HuH-7 (cell line): Measurements from ENCODE around the gene RDM1.
"Not testable (repeated sequence)": the region's sequence is repeated elsewhere in the genome, so short reads cannot be mapped to it uniquely, and the experiment has no call there.

Source experiments
- DNase-seq: peaks from one replicate; pipeline ENCODE4 v3.0.0; 2011; ENCODE audit warnings: low spot score

Gene RDM1

GRCh38 chr17:35898283-35899070 lies 32.1 kb downstream of the RDM1 start:
- no peak for DNase-seq

DNA sequence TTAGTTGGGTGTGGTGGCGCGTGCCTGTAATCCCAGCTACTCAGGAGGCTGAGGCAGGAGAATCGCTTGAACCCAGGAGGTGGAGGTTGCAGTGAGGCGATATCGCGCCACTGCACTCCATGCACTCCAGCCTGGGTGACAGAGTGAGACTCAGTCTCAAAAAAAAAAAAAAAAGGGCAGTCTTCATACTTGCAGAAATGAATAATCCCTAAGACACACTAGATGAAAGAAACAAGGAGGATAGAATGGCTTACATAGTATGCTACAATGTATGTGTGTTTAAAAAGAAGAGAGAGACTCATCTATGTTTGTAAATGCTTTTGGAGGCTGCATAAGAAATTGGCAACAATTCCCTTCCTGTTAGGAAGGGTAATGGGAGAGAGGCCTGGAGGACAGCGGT lies 32.8 kb downstream of the RDM1 start:
- not testable (repeated sequence) for DNase-seq

GRCh38 chr17:35895636-35896587 lies 34.7 kb downstream of the RDM1 start:
- no peak for DNase-seq

DNA sequence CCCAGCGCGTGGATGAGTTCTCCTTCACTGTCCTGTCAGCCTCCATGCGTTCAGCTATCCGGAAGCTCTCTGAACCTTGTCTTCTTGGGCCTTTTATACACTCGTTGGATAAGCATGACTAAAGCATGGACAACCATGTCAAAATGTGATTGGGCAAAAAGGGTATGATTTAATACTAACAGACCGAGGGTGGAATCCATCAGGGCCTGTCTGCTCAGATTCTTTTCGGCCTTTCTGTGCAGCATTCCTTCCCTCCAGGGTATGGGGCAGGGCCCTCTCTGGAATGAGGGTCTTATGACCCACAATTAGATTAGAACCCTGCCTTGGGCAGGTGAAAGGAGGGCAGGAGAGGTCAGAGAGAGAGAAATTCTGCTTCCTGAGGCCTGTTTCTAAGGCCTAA lies 36.4 kb downstream of the RDM1 start:
- DNase-seq: no peak

- no peak for DNase-seq
Measured at GRCh38 chr17:35893751-35894150, 36.8 kb downstream of the RDM1 start.

DNA sequence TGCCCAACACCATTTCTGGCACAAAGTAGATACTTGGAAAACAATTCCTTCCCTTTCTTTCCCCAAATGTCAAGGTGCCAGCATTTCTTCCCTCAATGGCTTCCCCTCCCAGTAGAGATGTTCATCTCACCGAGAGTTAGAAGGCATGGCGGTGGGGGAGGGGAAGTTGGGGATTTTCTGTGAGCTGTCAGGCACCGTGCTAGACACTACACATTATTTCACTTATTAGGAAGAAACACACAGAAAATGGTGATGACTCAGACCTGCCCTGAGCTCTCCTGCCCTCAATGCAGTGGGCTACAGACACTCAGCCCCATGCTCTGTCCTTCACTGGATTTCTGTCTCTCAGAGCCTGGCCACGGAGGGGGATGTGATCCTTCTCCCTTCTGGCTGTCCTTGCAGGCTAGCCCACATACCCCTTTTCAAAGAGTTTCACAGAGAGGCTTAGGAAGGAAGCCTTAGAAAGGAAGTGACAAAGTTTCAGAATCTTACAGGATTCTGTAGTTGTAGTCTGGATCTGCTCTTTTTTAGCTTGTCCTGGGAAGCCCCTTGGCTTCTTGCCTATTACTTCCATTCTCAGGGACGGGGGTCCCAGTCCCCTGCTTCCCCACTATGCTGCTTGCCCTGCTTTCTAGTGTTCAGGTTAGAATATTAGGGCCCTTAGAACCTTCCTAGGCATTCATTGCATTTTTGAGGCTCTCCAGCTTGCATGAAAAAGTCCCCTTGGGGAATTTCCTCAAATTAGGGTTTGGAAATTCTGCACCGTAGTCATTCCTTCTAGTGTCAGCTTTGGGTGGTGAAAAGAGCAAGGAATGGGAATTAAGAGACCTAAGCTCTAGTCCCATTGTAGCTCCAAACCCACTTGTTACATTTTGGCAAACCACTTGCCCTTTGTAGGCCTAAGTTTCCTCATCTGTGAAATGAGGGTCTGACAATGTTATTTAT lies 38.2 kb downstream of the RDM1 start:
- DNase-seq: no peak

DNA sequence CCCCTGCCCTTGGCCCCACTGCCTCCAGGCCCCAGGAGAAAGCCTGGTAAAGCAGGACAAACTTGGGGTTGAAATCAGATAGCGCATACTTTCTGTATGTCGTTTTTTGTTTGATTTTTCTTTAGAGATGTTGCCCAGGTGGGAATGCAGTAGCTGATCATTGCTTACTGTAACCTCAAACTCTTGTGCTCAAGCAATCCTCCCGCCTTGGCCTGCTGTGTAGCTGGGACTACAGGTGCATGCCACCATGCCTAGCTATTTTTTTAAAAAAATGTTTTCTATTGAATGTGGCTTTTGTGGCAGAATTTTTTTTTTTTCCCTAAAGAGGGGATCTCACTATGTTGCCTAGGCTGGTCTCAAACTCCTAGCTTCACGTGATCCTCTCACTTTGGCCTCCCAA lies 39.3 kb downstream of the RDM1 start:
- no peak for DNase-seq

DNA sequence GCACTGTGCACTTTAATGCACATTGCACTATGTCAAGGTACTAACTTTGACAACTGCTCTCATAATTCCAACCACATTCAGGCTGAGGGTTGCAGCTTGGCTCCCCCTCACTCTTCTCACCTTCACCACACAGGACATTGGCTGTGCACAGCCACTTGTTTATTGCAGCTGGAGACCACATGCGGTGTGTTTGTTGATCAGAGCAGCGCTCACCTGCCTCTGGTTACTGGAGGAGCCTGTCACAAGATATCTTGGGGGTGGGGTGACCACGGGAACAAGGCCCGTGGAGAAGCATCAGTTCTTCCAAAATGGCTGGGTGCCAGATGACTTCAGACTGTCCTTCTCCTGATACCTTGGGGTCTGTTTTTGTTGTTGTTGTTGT lies 39.8 kb downstream of the RDM1 start:
- DNase-seq: no peak

GRCh38 chr17:35889818-35890773 lies 40.5 kb downstream of the RDM1 start:
- DNase-seq: peak; percentile 49

DNA sequence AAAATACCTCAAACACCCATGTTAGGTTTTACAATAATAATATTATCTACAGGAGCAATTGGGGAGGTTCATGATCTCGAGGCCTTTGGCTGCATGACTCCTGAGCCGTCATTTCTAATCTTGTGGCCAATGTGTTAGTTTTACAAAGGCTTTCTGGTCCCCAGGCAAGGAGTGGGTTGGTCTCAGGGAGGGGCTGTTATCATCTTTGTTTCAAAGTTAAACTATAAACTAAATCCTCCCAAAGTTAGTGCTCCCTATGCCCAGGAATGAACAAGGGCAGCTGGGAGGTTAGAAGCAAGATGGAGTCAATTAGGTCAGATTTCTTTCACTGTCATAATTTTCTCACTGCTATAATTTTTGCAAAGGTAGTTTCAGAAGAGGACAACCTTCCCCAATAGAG lies 41.3 kb downstream of the RDM1 start:
- DNase-seq: no peak

DNA sequence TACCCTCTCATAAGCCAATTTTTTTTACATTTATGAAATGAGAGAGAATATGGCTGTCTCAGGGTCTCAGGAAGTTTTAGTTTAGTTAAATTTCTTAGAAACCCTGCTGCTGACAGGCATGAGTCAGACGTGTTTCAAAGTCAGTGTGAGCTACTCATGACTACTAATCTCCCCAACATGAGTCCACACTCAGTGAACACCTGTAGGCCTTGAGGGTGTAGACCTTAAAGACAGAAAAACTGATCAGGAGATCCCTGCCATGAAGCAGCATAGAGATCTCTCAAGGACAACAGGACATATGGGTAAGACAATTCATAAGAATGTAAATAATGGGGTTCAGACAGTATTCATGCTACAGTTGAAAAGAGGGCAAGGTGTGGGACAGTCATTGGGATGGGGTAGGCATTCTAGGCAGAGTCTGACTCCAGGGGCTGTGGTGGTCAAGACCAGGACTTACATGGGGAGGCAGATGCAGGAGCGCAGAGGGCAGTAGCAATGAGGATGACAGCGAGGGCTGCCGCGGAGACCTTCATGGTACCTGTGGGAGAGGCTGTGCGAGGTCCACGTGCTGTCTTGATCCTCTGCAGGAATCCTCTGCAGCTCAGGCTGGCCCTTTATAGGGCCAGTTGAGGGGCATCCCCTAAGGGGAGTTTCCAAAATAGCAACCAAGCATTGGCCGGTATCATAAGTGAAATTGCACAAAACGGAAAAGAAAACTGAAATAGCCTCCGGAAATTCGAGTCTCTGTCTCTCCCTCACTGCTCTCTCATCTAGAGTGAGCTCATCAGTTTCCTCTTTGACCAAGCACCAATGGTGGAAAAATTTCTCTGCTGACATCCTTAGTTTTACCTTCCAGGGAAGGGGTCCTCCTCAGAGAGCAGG lies 50.6 kb downstream of the RDM1 start, which contains the start of gene CCL5:
Gene CCL5 (minus strand): TSS at position 588 of the 882 bp plus-strand sequence.
- no peak for DNase-seq

GRCh38 chr17:35878361-35878760 lies 52.2 kb downstream of the RDM1 start:
- no peak for DNase-seq

GRCh38 chr17:35877345-35878029 lies 53.1 kb downstream of the RDM1 start:
- DNase-seq: no peak

DNA sequence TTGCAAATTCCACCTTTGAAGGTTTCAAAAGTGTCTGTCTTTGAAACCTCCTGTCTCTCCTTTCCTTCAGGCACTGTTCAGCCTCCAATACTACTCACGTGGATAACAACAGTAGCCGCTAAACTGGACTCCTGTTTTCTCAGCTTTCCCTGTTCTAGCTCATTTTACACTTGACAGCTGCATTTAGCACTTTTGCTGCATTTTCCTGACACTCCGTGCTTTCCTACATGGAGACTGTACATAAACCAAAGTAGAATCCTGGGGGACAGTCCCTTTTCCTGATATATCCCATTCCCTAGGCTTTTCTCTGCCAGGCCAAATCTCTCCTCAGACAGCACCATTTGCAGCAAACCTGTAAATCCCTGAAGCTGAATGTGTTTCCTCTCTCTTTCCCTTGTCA lies 54.0 kb downstream of the RDM1 start:
- no peak for DNase-seq

- DNase-seq: no peak
Measured at GRCh38 chr17:35875800-35876139, 54.8 kb downstream of the RDM1 start.

GRCh38 chr17:35875072-35875799 lies 55.3 kb downstream of the RDM1 start:
- DNase-seq: no peak

GRCh38 chr17:35872196-35872980 lies 58.2 kb downstream of the RDM1 start:
- DNase-seq: no peak
